Mammary epithelial cell (primary cell): ENCODE data around the gene PCNX2.

Experiments used
- CTCF ChIP-seq, 2 donors: IDR thresholded peaks in 1 of 2; conservative IDR thresholded peaks in 1 of 2; 2 replicates each; pipeline ENCODE4 v1.5.1; 2011 to 2012; ENCODE audit warnings: inconsistent platforms in 2 of 2, low read length in 2 of 2, mild to moderate bottlenecking in 2 of 2, control low read depth in 1 of 2, low read depth in 1 of 2; ENCODE audit not compliant: insufficient read depth in 1 of 2; ENCODE audit errors: extremely low read depth in 1 of 2
- EZH2 ChIP-seq: IDR thresholded peaks from 2 replicates; pipeline ENCODE4 v1.6.1; 2012; ENCODE audit warnings: low read length, inconsistent platforms, borderline replicate concordance

DNA sequence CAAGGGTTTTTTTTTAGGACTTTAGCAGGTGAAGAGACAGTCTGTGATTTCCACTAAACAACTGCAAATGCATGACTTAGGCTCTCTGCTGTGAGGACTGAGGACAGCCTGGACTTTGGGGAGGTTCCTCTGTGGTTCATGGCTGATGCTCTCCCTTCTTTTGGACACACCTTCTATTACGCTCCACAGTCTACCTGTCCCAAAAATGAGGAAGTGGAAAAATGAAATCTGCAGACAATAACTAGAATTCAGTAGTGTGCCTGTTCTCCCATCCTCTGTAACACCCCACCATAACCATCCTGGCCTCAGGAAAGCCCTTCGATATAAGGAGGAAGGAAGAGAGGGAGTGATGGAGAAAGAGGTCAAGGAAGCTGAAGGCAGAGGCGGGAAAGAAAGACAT is 276.4 kb downstream of the PCNX2 start:
- TF ChIP-seq CTCF (conservative IDR thresholded peaks at IDR 0.05 in 1 of 2, IDR thresholded peaks at IDR 0.05 in 1 of 2; ENCODE audit: extremely low read depth in 1 of 2, insufficient read depth in 1 of 2, low read depth in 1 of 2, low read length in 2 of 2) (no peak), EZH2 (no peak)
